Stimulated activated CD4-positive, alpha-beta T cell treated with anti-CD3 and anti-CD28 coated beads, Interleukin-4, amount 100 ng/mL, for 48 hours (primary cell): ENCODE data around the gene UBE2Q1.
A peak's percentile ranks its signal among the peaks of the same experiment; 100 is the strongest.

Source experiments
- DNase-seq, 2 donors: peaks; one replicate each; pipeline ENCODE4 v3.0.0-alpha.2; 2020; ENCODE audit warnings: low read depth in 2 of 2

The UBE2Q1 gene

GRCh38 chr1:154577346-154578057 lies 19.0 kb upstream of the UBE2Q1 start:
- no peak for DNase-seq

DNA sequence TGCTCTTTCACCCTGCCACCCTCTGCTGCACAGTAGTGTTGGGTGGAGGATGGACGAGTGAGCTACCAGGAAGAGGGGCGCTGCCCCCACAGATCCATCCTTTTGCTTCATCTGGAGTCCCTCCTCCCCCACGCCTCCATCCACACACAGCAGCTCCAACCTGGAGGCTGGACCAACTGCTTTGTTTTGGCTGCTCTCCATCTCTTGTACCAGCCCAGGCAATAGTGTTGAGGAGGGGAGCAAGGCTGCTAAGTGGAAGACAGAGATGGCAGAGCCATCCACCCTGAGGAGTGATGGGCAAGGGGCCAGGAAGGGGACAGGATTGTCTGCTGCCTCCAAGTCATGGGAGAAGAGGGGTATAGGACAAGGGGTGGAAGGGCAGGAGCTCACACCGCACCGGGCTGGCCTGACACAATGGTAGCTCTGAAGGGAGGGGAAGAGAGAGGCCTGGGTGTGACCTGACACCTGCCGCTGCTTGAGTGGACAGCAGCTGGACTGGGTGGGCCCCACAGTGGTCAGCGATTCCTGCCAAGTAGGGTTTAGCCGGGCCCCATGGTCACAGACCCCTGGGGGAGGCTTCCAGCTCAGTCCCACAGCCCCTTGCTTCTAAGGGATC lies 17.6 kb upstream of the UBE2Q1 start:
- no peak for DNase-seq

DNA sequence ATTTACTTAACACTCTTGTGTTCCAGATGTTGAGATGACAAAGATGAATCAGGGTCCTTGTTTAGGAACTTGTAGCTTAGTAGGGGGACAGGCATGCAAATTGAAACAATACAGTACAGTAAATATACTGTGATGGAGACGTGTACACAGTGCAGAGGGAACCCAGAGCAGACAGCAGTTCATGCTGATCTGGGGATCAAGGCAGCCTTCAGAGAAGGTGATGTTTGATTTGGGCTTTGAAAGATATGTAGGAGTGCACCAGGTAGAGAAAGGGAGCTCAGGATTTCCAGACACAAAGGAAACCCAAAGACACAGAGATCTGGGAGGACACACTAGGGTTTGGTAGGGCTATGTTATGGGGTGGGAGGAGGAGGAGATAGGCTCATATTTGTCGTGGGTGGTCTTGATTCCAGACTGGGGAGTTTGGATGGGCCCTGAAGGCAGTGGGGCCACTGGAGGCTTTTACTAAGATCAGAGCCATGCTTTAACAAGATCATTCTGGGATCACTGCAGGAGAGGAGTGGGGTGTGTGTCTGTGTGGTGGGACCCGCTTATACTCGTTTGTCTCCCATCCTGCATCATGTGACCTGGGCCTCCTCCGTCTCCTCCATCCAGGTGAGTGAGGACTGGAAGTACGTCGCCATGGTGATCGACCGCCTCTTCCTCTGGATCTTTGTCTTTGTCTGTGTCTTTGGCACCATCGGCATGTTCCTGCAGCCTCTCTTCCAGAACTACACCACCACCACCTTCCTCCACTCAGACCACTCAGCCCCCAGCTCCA lies 16.9 kb upstream of the UBE2Q1 start:
- no peak for DNase-seq

GRCh38 chr1:154574716-154575115 lies 16.3 kb upstream of the UBE2Q1 start:
- DNase-seq = no peak

- no peak for DNase-seq
These were observed 14.7 kb upstream of the UBE2Q1 start for GRCh38 chr1:154573168-154573510.

DNA sequence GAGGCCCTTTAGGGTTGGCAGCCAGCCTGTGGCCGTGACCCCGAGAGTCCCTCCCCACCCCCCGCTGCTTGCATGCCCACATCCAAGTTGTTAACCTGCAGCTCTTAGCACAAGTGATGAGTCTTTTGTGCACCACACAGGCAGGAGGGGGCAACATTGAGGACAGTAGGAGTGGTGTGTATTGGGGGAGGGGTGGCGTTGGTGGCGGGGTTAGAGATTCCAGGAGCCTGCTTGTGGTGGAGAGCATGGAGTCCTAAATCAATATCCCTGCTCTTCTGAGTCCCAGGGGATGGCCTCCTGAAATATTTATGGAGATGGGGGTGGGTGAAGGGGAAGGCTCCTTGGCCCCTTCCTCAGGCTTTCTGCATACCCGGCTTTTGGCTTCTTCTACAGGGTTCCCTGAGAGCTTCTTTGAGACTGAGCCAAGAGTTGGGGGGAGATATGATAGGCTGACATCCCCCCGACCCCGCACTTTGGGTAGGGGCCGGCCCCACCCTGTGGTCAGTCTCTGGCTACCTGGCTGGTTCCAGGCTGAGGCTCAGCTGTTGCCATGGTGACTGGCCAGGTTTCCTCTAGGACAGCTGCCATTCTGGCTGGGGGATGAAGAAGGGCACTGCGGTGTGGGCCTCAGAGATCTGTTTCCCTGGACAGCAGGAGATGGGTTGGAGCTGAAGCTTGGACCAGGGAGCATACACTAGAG lies 14.2 kb upstream of the UBE2Q1 start:
- DNase-seq = no peak

- no peak for DNase-seq
These were observed 13.5 kb upstream of the UBE2Q1 start for GRCh38 chr1:154571964-154572288.

DNA sequence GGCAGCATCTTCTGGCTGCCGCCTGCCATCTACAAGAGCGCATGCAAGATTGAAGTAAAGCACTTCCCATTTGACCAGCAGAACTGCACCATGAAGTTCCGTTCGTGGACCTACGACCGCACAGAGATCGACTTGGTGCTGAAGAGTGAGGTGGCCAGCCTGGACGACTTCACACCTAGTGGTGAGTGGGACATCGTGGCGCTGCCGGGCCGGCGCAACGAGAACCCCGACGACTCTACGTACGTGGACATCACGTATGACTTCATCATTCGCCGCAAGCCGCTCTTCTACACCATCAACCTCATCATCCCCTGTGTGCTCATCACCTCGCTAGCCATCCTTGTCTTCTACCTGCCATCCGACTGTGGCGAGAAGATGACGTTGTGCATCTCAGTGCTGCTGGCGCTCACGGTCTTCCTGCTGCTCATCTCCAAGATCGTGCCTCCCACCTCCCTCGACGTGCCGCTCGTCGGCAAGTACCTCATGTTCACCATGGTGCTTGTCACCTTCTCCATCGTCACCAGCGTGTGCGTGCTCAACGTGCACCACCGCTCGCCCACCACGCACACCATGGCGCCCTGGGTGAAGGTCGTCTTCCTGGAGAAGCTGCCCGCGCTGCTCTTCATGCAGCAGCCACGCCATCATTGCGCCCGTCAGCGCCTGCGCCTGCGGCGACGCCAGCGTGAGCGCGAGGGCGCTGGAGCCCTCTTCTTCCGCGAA lies 12.9 kb upstream of the UBE2Q1 start:
- no peak for DNase-seq

DNA sequence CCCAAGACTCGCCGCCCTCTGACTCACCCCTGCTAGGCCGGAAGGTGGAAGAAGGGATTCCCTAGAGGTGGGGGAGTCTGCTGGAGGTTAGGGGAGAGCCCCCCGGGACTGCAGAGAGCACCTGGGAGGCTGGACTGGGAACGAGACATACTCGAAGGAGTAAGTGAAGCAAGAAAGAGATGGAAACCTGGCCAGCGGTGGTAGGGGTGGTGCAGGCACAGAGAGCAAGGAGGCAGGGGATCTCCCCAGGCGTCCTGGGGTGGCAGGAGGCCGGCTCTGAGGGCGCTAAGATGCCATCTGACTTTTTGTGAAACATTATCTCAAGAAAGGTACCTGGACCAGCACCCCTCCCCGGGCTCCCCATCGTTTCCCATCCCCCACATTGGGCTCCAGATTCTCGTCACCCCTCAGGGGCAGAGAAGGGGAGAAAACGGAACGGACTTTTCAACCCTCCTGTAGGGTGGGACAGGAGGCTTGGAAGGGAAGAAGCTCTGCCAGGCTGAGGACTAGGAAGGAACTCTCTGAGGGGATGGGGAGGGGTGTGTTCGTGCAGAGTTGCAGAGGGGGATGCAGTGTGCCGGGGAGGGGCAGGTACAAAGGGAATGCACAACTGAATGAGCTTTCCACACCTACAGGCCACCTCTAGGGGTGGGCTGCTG lies 9.8 kb upstream of the UBE2Q1 start:
- no peak for DNase-seq

- peak; percentile 56 to 73 for DNase-seq
These were observed 9.1 kb upstream of the UBE2Q1 start, which contains the start of gene CHRNB2 for GRCh38 chr1:154567386-154568156. CHRNB2 (plus strand) TSS chr1:154567778; CDS start chr1:154568045, 267 bp downstream.

DNA sequence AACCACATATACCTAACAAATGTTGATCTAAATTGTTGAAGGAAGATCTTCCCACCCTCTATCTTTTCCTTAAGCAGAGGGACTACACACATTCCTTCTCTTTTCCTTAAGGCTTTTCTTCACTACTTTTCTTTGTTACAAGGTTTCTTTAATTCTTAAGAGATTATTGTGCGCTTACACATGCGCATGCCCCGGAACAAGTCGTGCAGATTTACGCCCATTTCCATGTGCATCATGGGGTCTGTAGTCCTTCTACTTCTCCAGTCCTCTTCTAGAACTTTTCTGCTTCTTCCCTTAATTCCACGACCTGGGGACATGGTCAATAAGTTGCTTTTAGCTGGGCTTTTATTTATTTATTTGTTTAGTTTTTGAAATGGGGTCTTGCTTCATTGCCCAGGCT lies 7.4 kb upstream of the UBE2Q1 start:
- no peak for DNase-seq

DNA sequence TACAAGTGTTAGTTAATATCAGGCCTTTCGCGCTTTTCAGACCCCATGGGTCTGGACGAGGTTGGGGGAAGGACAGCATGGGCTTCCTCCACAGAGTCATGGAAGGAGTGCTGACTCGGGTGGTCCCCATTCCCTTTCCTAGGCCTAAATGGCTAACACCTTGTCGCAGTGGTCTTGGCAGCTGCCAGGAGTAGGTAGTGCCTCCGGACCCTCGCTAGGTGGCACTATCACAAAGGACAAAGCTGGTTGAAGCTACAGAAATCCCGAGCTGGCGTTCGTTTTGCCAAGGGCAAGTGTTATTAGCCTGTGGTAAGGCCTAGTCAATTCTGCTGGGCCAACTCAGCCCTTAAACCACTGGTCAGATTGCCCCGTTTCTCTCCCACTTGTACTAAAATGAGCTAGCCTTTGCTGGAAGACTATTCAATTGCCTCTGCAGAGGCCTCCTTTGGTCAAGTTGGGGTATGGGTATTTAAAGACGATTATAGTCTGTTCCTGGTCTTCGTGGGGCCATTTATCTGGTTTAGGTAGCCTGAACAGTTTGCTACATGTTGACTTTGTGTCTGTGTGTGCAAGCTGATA lies 1.1 kb upstream of the UBE2Q1 start:
- peak; percentile 67 to 79 for DNase-seq

- peak; percentile 99 for DNase-seq
These were observed 431 bp upstream of the UBE2Q1 start for GRCh38 chr1:154558720-154559465.

- DNase-seq = no peak
These were observed 1.1 kb downstream of the UBE2Q1 start for GRCh38 chr1:154557248-154557938.

DNA sequence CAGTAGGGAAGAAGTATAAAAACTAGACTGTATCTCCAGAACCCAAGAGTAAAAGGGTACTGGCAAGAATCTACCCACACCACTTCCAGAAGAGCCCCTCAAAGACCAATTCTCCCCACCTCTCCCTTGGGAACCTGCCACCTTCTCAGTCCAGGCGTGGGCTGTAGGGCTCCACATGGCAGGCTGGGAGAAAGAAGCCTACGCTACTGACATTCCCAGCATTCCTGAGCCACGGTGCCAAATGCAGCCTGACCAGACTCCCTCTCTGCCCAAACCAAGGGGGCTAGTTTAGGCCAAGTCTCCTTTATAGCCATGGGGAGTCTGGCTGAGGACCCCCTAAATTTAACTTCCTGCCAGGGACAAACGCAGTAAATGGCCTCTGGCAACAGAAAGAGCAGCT lies 2.0 kb downstream of the UBE2Q1 start:
- no peak for DNase-seq

DNA sequence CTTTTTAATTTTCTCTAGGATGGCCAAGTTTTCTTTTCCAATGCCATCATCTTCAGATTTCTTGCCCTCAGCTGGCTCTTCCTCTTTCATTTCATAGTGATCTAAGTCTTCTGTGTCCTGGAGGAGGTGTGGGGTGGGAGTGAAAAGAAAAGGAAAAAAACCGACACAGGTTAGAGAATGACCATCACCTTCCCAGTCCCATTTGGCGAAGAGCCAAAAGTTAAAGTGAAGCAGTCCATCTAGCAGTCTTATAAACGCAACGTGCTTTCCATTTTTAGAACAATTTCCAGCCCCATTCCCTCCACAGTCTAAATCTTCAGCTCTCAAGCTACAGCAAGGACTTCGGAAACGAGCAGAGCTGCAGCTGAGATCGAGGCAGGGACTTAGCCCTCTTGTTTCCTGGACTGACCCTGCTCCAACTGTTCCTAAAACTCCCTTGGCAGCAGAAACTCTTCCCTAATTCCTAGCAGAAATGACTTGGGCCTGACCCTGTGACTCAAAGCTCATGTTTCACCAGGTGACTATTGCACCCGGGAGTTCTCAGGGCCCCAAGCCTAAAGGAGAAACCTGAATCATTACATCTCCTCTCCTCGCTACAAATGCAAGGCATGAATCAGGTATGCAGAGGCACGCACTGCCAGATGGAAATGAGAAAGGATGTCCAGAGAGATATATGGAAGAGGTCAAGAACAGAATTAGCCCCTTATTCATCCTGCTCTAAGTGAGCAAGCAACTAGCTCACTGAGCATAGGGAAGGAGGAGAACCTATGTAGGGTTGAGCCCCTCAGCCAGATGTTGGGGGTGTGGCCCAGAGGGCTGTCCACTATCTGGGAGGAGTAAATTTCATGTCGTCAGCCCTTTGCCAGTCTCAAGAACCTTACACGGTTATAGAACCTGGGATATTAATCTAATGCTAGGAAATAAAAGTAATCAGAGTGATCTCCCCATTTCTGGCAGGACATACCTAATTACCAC lies 5.1 kb downstream of the UBE2Q1 start:
- no peak for DNase-seq

GRCh38 chr1:154552036-154552435 lies 6.4 kb downstream of the UBE2Q1 start:
- DNase-seq = no peak

DNA sequence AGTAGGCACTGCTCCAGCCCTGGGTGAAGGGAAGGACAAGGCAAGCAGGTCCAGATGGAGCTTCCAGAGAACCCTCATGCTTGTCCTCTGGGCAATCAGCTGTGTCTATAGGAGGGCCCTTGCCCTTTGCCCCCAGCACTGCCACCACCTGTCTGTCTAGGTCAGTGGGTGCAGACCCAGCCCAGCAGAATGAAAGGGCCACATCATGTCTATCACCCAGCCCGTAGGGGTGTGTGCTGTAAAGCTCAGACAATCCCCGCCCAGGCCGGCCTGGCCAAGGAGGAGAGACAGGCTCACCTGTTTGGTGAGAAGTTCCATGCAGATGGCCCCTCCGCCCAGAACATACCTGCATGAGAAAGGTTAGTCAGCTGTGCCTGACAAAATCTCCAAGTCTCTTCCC lies 7.0 kb downstream of the UBE2Q1 start:
- no peak for DNase-seq
